Measurements from ENCODE around the gene MRPL34.

DNA sequence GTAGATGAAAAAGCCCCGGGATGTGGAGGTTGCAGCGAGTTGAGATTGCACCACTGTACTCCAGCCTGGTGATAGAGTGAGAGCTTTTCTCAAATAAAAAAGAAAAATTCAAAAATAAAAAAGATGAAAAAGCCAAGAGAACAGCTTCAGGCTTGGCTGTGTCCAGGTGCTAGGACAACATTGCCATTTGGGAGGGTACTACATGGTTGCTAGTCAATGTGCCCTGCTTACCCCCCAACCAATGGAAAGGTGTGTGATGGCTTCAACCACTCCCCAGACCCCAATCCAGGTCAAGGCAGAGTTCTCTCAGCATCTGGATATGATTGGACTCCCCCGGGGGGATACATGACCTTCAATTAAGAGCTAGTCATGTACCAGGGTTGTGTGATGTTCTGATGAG lies 26.2 kb upstream of the MRPL34 start:
- TF ChIP-seq, protein P1, sequence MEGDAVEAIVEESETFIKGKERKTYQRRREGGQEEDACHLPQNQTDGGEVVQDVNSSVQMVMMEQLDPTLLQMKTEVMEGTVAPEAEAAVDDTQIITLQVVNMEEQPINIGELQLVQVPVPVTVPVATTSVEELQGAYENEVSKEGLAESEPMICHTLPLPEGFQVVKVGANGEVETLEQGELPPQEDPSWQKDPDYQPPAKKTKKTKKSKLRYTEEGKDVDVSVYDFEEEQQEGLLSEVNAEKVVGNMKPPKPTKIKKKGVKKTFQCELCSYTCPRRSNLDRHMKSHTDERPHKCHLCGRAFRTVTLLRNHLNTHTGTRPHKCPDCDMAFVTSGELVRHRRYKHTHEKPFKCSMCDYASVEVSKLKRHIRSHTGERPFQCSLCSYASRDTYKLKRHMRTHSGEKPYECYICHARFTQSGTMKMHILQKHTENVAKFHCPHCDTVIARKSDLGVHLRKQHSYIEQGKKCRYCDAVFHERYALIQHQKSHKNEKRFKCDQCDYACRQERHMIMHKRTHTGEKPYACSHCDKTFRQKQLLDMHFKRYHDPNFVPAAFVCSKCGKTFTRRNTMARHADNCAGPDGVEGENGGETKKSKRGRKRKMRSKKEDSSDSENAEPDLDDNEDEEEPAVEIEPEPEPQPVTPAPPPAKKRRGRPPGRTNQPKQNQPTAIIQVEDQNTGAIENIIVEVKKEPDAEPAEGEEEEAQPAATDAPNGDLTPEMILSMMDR (IDR thresholded peaks at IDR 0.05; ENCODE audit: poor library complexity) = no peak
- TF ChIP-seq EZH2 (IDR thresholded peaks at IDR 0.05; ENCODE audit: borderline replicate concordance) (no peak), EZH2phosphoT487 (IDR thresholded peaks at IDR 0.05; ENCODE audit: low read depth, severe bottlenecking, unreplicated experiment) (no peak)
